ENCODE data around the gene CCDC136.

- TF ChIP-seq RARB (CRISPR knock-in tag; IDR thresholded peaks at IDR 0.05) (no peak), PATZ1 (CRISPR knock-in tag; IDR thresholded peaks at IDR 0.05; ENCODE audit: borderline replicate concordance) (no peak), CREB5 (CRISPR knock-in tag; IDR thresholded peaks at IDR 0.05; ENCODE audit: low read depth) (no peak), OSR1 (CRISPR knock-in tag; IDR thresholded peaks at IDR 0.05) (no peak), SNAI2 (CRISPR knock-in tag; IDR thresholded peaks at IDR 0.05) (no peak), ZFP30 (CRISPR knock-in tag; IDR thresholded peaks at IDR 0.05) (no peak), ISL1 (CRISPR knock-in tag; IDR thresholded peaks at IDR 0.05) (no peak), ZNF565 (CRISPR knock-in tag; conservative IDR thresholded peaks at IDR 0.05; ENCODE audit: low read depth) (no peak), CSDC2 (CRISPR knock-in tag; IDR thresholded peaks at IDR 0.05) (no peak), ZC3H10 (CRISPR knock-in tag; IDR thresholded peaks at IDR 0.05) (no peak), GLIS3 (CRISPR knock-in tag; IDR thresholded peaks at IDR 0.05) (no peak), POU6F1 (CRISPR knock-in tag; IDR thresholded peaks at IDR 0.05; ENCODE audit: borderline replicate concordance, low read depth) (no peak), BACH2 (CRISPR knock-in tag; IDR thresholded peaks at IDR 0.05; ENCODE audit: borderline replicate concordance) (no peak)
Observed at GRCh38 chr7:128793181-128793547, 1.4 kb downstream of the CCDC136 start.

All from SK-N-SH treated with all-trans-retinoic acid at 6 μM for 48 hours (cell line).